Measurements from ENCODE around the gene TGFB3.

Gene TGFB3

DNA sequence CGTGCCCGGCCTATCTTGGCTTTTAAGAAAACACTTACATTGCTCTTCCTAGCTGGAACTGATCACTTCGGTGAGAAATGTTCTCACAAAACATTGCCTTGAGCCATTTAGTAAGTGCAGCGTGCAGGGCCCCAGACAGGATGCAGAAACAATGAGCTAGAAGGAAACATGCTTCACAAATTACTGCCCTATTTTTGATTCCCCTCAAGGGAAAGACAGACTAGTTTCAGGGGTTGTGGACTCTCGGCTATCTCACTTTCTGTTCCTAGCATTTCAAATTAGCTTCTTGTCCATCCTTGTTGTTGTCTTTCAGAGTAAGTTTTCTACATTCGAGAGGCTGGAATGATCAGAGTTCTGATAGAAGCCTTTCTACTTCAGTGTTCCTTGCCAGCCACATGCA lies 21.6 kb downstream of the TGFB3 start:
- TF ChIP-seq EZH2 (optimal IDR thresholded peaks at IDR 0.05; ENCODE audit: low read depth, low read length) (no peak), EZH2phosphoT487 (IDR thresholded peaks at IDR 0.05; ENCODE audit: low read length) (no peak)
- TF ChIP-seq, protein P1, sequence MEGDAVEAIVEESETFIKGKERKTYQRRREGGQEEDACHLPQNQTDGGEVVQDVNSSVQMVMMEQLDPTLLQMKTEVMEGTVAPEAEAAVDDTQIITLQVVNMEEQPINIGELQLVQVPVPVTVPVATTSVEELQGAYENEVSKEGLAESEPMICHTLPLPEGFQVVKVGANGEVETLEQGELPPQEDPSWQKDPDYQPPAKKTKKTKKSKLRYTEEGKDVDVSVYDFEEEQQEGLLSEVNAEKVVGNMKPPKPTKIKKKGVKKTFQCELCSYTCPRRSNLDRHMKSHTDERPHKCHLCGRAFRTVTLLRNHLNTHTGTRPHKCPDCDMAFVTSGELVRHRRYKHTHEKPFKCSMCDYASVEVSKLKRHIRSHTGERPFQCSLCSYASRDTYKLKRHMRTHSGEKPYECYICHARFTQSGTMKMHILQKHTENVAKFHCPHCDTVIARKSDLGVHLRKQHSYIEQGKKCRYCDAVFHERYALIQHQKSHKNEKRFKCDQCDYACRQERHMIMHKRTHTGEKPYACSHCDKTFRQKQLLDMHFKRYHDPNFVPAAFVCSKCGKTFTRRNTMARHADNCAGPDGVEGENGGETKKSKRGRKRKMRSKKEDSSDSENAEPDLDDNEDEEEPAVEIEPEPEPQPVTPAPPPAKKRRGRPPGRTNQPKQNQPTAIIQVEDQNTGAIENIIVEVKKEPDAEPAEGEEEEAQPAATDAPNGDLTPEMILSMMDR (IDR thresholded peaks at IDR 0.05; ENCODE audit: low read length): no peak

DNA sequence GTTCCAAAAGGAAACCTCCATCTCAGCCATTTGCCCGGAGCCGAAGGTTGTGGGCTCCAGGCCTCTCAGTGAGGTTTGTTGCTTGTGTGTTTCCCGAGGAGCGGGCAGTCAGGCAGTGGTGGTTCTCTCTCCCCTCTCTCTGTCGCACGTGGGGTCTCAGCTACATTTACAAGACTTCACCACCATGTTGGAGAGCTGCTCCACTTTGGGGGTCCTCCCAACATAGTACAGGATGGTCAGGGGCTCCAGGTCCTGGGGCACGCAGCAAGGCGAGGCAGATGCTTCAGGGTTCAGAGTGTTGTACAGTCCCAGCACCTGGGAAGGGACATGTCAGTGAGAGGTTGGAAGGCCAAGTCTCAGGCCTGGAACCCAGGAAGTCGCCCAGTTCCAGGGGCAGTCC lies 22.8 kb downstream of the TGFB3 start:
- H3K4me1 ChIP-seq (ENCODE audit: low read length): no peaks in the 10 kb centered on the region

More for the DNA sequence above, 21.6 kb downstream of the TGFB3 start:
- H3K27me3 ChIP-seq (replicated peaks; ENCODE audit: insufficient read depth, low read length): no peaks in the 10 kb centered on the region
- no peaks in the 10 kb centered on the region for H3K9me3 ChIP-seq (replicated peaks; ENCODE audit: insufficient read depth, low read length)
- no peaks in the 10 kb centered on the region for H3K4me1 ChIP-seq (ENCODE audit: low read length)
- no peaks in the 10 kb centered on the region for H3K79me2 ChIP-seq (ENCODE audit: low read length)
- no peak overlapping the region for H3K4me2 ChIP-seq (ENCODE audit: low read depth, low read length)
- no peaks in the 10 kb centered on the region for H4K20me1 ChIP-seq (ENCODE audit: insufficient read depth, low read length)
- H3K27ac ChIP-seq (ENCODE audit: low read length): no peak overlapping the region
- no peak for DNase-seq
- no peaks in the 10 kb centered on the region for H3F3A ChIP-seq (ENCODE audit: insufficient read depth, low read length)
- H3K4me3 ChIP-seq (ENCODE audit: low read length): no peak overlapping the region
- H2AFZ ChIP-seq (ENCODE audit: low read length): no peak overlapping the region
- H3K36me3 ChIP-seq (replicated peaks; ENCODE audit: insufficient read depth, low read length): no peaks in the 10 kb centered on the region
- no peaks in the 10 kb centered on the region for H3K9me2 ChIP-seq (replicated peaks; ENCODE audit: insufficient read depth, low read length)
- H3K9ac ChIP-seq (ENCODE audit: low read length): no peak overlapping the region

DNA sequence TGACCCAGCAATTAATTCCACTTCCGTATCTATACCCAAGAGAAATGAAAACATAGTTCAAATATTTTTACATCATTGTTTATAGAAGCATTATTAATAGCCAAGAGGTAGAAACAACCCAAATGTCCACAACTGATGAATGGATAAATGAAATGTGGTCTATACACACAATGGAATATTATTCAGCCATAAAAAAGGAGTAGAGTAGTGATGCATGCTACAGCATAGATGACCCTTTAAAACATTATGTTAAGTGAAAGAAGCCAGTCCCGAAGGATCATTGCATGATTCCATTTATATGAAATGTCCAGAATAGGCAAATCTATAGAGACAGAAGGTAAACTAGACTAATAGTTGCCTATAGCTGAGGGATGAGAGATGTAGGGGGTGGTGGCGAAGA lies 29.3 kb downstream of the TGFB3 start:
- no peaks in the 10 kb centered on the region for H3K9me2 ChIP-seq (replicated peaks; ENCODE audit: insufficient read depth, low read length)
- H3K4me2 ChIP-seq (ENCODE audit: low read depth, low read length): no peak overlapping the region
- no peaks in the 10 kb centered on the region for H3K27me3 ChIP-seq (replicated peaks; ENCODE audit: insufficient read depth, low read length)
- no peaks in the 10 kb centered on the region for H3F3A ChIP-seq (ENCODE audit: insufficient read depth, low read length)
- no peak for TF ChIP-seq EZH2phosphoT487 (IDR thresholded peaks at IDR 0.05; ENCODE audit: low read length)
- TF ChIP-seq, protein P1 (IDR thresholded peaks at IDR 0.05; ENCODE audit: low read length): no peak
- no peak for TF ChIP-seq EZH2 (optimal IDR thresholded peaks at IDR 0.05; ENCODE audit: low read depth, low read length)
- no peaks in the 10 kb centered on the region for H3K36me3 ChIP-seq (replicated peaks; ENCODE audit: insufficient read depth, low read length)
- no peak overlapping the region for H2AFZ ChIP-seq (ENCODE audit: low read length)
- no peak for DNase-seq
- H3K4me3 ChIP-seq (ENCODE audit: low read length): no peak overlapping the region
- H3K79me2 ChIP-seq (ENCODE audit: low read length): no peaks in the 10 kb centered on the region
- no peaks in the 10 kb centered on the region for H3K9me3 ChIP-seq (replicated peaks; ENCODE audit: insufficient read depth, low read length)
- H3K9ac ChIP-seq (ENCODE audit: low read length): no peak overlapping the region
- no peak overlapping the region for H3K27ac ChIP-seq (ENCODE audit: low read length)
- H4K20me1 ChIP-seq (ENCODE audit: insufficient read depth, low read length): no peaks in the 10 kb centered on the region
- H3K4me1 ChIP-seq (ENCODE audit: low read length): no peaks in the 10 kb centered on the region

More for the DNA sequence above, 22.8 kb downstream of the TGFB3 start:
- Histone ChIP-seq H3K9me2 (replicated peaks; ENCODE audit: insufficient read depth, low read length) (no peaks in the 10 kb centered on the region), H3K27me3 (replicated peaks; ENCODE audit: insufficient read depth, low read length) (no peaks in the 10 kb centered on the region), H4K20me1 (ENCODE audit: insufficient read depth, low read length) (no peaks in the 10 kb centered on the region), H3K36me3 (replicated peaks; ENCODE audit: insufficient read depth, low read length) (no peaks in the 10 kb centered on the region), H3K9ac (ENCODE audit: low read length) (no peak overlapping the region), H3K4me2 (ENCODE audit: low read depth, low read length) (no peak overlapping the region), H3F3A (ENCODE audit: insufficient read depth, low read length) (no peaks in the 10 kb centered on the region), H2AFZ (ENCODE audit: low read length) (no peak overlapping the region), H3K27ac (ENCODE audit: low read length) (no peak overlapping the region), H3K4me3 (ENCODE audit: low read length) (no peak overlapping the region), H3K9me3 (replicated peaks; ENCODE audit: insufficient read depth, low read length) (no peaks in the 10 kb centered on the region), H3K79me2 (ENCODE audit: low read length) (no peaks in the 10 kb centered on the region)
- no peak for TF ChIP-seq EZH2 (optimal IDR thresholded peaks at IDR 0.05; ENCODE audit: low read depth, low read length)
- TF ChIP-seq, protein P1 (IDR thresholded peaks at IDR 0.05; ENCODE audit: low read length): no peak
- TF ChIP-seq EZH2phosphoT487 (IDR thresholded peaks at IDR 0.05; ENCODE audit: low read length): no peak
- DNase-seq: no peak
